Psoas muscle (tissue), 8 donors: ENCODE measurements around the gene ACSS3. TPM values are rescaled to one million over a fixed set of nuclear protein-coding genes. Genes with fewer than 3 reads are reported as not detected.
A peak's percentile ranks its signal among the peaks of the same experiment; 100 is the strongest.

Experiments used
- ATAC-seq, 4 donors: fragments of 200-7000 bp; cut with Tn5 transposase; one replicate each; pipeline ENCODE4 v1.9.1; 2020; ENCODE audit warnings: moderate library complexity in 3 of 4, mild to moderate bottlenecking in 2 of 4
- DNase-seq, 2 donors: peaks; one replicate each; pipeline ENCODE4 v3.0.0-alpha.2; 2020
- H3K27ac ChIP-seq: fragments of 200-600 bp; one replicate; pipeline ENCODE4 v1.8.0; 2022
- H3K27me3 ChIP-seq, 3 donors: fragments of 200-600 bp in 1 of 3; one replicate each; pipeline versions ENCODE4 v1.6.1 to v1.8.0; 2013 to 2022; ENCODE audit warnings: low read length in 2 of 3, mild to moderate bottlenecking in 2 of 3, moderate library complexity in 1 of 3; ENCODE audit not compliant: insufficient read depth in 3 of 3
- H3K36me3 ChIP-seq, 2 donors: fragments of 200-600 bp in 1 of 2; one replicate each; pipeline versions ENCODE4 v1.6.1 to v1.8.0; 2013 to 2022; ENCODE audit warnings: low read depth in 1 of 2, mild to moderate bottlenecking in 1 of 2, moderate library complexity in 1 of 2; ENCODE audit not compliant: insufficient read depth in 1 of 2
- H3K4me1 ChIP-seq: fragments of 200-600 bp; one replicate; pipeline ENCODE4 v1.8.0; 2022
- H3K4me3 ChIP-seq: fragments of 200-600 bp; one replicate; pipeline ENCODE4 v1.8.0; 2022; ENCODE audit warnings: mild to moderate bottlenecking
- H3K9me3 ChIP-seq: fragments of 200-600 bp; one replicate; pipeline ENCODE4 v1.8.0; 2022
- WGBS, 3 donors: extraction: QIAGEN DNeasy Blood & Tissue Kit; methylation state at CpG; one replicate each; pipeline versions ENCODE4 v1.1.6 to v1.1.7; 2013; 5-methylcytosine and 5-hydroxymethylcytosine counted together
- intact Hi-C, 2 donors: fragments of 100-400 bp; cut with DNase I; formaldehyde crosslinking; loops; one replicate each; pipeline versions ENCODE4 v1.11.0 to v1.14.2; 2022
- polyA plus RNA-seq, 3 donors: library from polyadenylated mRNA; stranded (reverse); fragments of 200-250 nt; gene quantifications; one replicate each; pipeline ENCODE4 v1.2.3, GENCODE V29; 2013
- total RNA-seq, 4 donors: library from RNA; stranded (reverse); fragmentation: NEBNext Ultra II Directional in 2 of 4; extraction: Animal tissue kit (Norgen Biotek cat#: 25700) in 2 of 4; gene quantifications; one replicate each; pipeline versions ENCODE4 v1.2.1 to v1.2.4, GENCODE V29; 2021 to 2023
- TF ChIP-seq, protein P1 (sequence below): fragments of 200-600 bp; IDR thresholded peaks from one replicate; pipeline ENCODE4 v1.8.0; 2022; ENCODE audit warnings: antibody characterized with exemption
- donor health status: healthy with polysubstance abuse.
- donor health status: DM: no; HTN: no; CAD: no; lungs with moderate emphysema.
- donor health status: Bipolar disorder and iron deficiency.
- donor health status: healthy.
- donor health status: DM: yes; HTN: yes; CAD: no.
- donor health status: DM: no; HTN: no; CAD: no.
- donor health status: DM: no; HTN: no; CAD: no.
- donor health status: DM: yes; HTN: yes; CAD: no.

The ACSS3 gene
- total and polyA plus RNA-seq, 7 donors = 1.3 to 21.9 (median 7.1) TPM

DNA sequence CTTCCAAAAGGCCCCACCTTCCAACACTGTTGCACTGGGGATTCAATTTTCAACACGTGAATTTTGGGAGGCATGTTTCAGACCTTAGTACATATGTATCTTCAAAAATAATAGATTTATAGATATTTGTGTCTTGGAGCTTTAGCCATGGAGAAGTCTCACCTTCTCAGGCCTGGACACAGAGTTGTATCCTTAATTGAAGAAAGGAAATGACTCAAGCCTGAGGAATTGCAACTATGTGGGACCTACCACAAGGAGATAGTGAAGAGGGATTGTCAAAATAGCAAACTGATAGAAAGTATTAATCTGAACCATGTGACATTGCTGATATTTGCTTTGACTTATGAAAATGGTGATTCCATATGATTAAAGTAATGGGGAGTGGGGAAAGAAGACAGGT is 89.8 kb downstream of the ACSS3 start:
- Histone ChIP-seq H3K4me1 (no peaks in the 10 kb centered on the region), H3K27ac (no peak overlapping the region), H3K36me3 (peaks cover 0 to 11% of the 10 kb centered on the region in 2 donors), H3K4me3 (no peak overlapping the region), H3K9me3 (no peaks in the 10 kb centered on the region), H3K27me3 (no peaks in the 10 kb centered on the region)
- ATAC-seq (peak in 1 of 4 donors; percentile 28), DNase-seq (no peak)
- TF ChIP-seq, protein P1, sequence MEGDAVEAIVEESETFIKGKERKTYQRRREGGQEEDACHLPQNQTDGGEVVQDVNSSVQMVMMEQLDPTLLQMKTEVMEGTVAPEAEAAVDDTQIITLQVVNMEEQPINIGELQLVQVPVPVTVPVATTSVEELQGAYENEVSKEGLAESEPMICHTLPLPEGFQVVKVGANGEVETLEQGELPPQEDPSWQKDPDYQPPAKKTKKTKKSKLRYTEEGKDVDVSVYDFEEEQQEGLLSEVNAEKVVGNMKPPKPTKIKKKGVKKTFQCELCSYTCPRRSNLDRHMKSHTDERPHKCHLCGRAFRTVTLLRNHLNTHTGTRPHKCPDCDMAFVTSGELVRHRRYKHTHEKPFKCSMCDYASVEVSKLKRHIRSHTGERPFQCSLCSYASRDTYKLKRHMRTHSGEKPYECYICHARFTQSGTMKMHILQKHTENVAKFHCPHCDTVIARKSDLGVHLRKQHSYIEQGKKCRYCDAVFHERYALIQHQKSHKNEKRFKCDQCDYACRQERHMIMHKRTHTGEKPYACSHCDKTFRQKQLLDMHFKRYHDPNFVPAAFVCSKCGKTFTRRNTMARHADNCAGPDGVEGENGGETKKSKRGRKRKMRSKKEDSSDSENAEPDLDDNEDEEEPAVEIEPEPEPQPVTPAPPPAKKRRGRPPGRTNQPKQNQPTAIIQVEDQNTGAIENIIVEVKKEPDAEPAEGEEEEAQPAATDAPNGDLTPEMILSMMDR = no peak
- 72 to 89% (median 84%) methylated on average over 1 of the region's 1 CpG for WGBS, 3 donors
- intact Hi-C loops = no loop called here

DNA sequence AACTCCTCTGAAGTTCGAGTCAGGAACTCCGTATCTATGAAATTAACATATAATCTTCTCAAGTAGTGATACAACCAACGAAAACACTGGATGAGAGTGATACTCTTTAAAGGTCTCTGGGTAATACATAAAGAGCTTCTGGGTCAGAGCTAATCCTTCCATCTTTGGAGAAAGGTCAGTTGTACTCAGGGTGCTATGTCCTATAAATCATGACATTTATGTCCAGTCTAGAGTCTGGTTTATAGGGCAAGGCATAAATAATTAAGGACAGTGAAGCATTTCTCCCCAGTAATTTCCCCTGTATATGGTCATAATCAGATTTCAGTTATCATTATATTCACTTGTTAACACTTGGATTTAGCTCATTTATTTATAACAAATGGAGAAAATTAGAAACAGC is 90.6 kb downstream of the ACSS3 start:
- Histone ChIP-seq H3K4me3 (no peak overlapping the region), H3K27ac (no peak overlapping the region), H3K4me1 (no peaks in the 10 kb centered on the region), H3K27me3 (no peaks in the 10 kb centered on the region), H3K9me3 (no peaks in the 10 kb centered on the region), H3K36me3 (peaks cover 0 to 11% of the 10 kb centered on the region in 2 donors)
- no peak for ATAC-seq
- DNase-seq = no peak
- intact Hi-C loops = no loop called here
- WGBS, 3 donors = 71 to 79% (median 75%) methylated on average over 3 of the region's 3 CpGs
- TF ChIP-seq, protein P1 = no peak

DNA sequence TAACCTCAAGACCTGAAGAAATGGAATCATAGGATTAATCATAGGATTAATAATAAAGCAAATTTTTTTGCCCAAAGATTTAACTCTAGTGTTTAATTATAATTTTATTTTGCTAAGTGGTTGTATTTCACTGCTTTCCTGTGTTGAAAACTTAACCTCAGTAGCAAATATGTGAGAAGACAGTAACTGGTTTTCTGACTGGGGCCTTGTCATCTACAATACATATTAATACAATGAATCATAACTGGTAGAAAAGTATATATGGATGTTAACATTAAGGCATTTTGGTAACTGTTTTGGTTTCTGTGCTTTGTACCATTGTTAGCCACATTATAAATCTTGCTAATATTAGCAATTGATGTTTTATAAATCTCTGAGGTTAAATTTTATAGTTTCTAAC is 92.2 kb downstream of the ACSS3 start:
- DNase-seq (no peak), ATAC-seq (no peak)
- Histone ChIP-seq H3K27ac (no peak overlapping the region), H3K27me3 (no peaks in the 10 kb centered on the region), H3K9me3 (no peaks in the 10 kb centered on the region), H3K4me3 (no peak overlapping the region), H3K36me3 (peaks cover 0 to 11% of the 10 kb centered on the region in 2 donors), H3K4me1 (no peaks in the 10 kb centered on the region)
- TF ChIP-seq, protein P1 = no peak
- intact Hi-C loops = no loop called here

DNA sequence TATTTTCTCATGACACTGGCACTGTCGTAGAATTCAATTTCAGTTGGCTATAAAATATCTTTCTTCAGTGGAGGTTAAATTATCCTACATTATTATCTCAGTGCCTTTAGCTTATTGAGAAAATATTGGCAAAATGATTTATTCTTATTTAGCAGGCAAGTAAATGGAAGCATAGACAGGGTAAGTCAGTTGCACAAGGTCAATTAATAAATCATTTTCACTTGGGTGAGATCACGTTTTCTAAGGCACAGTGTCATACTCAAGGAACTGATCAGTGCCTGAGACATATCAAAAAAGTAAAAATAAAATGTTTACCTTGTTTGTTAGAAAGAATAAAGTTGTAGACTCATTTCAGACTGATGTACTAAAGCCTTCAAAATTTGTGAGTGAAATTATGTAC is 95.0 kb downstream of the ACSS3 start:
- Histone ChIP-seq H3K4me1 (no peaks in the 10 kb centered on the region), H3K27me3 (no peaks in the 10 kb centered on the region), H3K36me3 (peaks cover 0 to 35% of the 10 kb centered on the region in 2 donors), H3K4me3 (no peak overlapping the region), H3K9me3 (peaks cover 8% of the 10 kb centered on the region), H3K27ac (no peak overlapping the region)
- TF ChIP-seq, protein P1 = no peak
- ATAC-seq (no peak), DNase-seq (no peak)
- WGBS, 3 donors = 70 to 76% (median 74%) methylated on average over 2 of the region's 2 CpGs
- intact Hi-C loops = no loop called here

DNA sequence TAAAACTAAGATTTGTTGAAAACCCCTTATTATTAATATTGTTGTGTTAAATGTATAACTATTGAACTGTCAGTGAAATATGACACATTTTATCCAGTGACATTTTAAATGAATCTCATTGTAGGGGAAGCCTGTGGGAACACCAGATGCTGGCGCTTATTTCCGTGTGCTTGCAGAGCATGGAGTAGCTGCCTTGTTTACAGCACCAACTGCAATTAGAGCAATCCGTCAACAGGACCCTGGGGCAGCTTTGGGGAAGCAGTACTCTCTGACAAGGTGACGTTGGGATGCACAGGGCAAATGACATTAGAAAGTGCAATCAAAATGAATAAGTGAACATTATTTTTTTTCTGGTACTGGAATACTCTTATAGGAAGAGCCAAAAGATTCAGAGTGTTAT is 96.8 kb downstream of the ACSS3 start:
- peaks cover 8% of the 10 kb centered on the region for H3K9me3 ChIP-seq
- H3K27me3 ChIP-seq = no peaks in the 10 kb centered on the region
- TF ChIP-seq, protein P1 = no peak
- H3K27ac ChIP-seq = no peak overlapping the region
- H3K4me1 ChIP-seq = no peaks in the 10 kb centered on the region
- H3K36me3 ChIP-seq = peaks cover 0 to 39% of the 10 kb centered on the region in 2 donors
- DNase-seq = no peak
- 73 to 78% (median 76%) methylated on average over 4 of the region's 4 CpGs for WGBS, 3 donors
- intact Hi-C loops = no loop called here
- no peak overlapping the region for H3K4me3 ChIP-seq
- no peak for ATAC-seq
